Omental fat pad (tissue), 4 donors: ENCODE data around the gene IFFO2. TPM values are rescaled to one million over a fixed set of nuclear protein-coding genes. Genes with fewer than 3 reads are reported as not detected.

ENCODE experiments used
- ATAC-seq: fragments of 150-250 bp; one replicate; pipeline ENCODE4 v1.9.1; 2016; ENCODE audit warnings: mild to moderate bottlenecking, moderate library complexity; ENCODE audit not compliant: low FRiP score
- DNase-seq: peaks from one replicate; pipeline ENCODE4 v3.0.0-alpha.2; 2019; ENCODE audit warnings: low spot score
- CTCF ChIP-seq, 3 donors: fragments of 450-650 bp; IDR thresholded peaks; one replicate each; pipeline ENCODE4 v1.5.1; 2016 to 2017; ENCODE audit warnings: antibody characterized with exemption in 3 of 3, mild to moderate bottlenecking in 3 of 3, moderate library complexity in 2 of 3
- total RNA-seq, 4 donors: library from RNA; depleted of rRNA; stranded (reverse); fragments of >200 nt; gene quantifications; one replicate each; pipeline ENCODE4 v1.1.0, GENCODE V29; 2016

The IFFO2 gene
- total RNA-seq, 4 donors from 2014 or later, result 2.3 to 12.9 (median 7.7) TPM

DNA sequence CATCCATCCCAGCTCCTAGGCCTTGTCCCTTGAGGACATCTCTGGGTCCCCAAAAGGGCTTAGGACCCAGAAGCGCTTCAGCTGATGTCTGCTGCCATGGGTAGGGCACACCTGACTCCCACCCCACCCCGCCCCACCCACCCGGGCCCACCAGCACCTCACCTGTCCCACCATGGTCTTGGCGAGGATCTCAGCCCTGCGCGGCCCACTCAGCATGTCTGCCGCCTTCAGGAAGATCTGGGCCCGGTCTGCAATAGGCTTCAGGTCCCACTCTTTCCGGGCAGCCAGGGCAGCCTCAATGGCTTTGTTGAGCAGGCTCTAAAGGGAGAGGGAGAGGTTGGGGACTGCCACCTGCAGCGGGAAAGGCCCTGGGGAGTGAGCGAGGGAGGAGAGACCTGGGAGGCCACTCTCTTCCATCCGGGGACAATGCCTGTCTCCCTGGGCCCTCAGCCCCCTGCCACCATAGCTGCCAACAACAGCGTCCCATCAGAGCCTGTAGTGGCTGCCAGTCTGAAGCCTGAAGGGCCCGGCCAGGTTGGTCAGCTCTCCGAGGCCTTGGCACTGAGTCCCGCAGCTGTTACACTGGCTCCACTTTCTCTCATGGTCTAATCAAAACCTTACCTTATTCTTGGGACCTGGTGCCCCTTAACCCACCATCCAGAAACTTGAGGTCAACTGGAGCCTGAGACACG, 71.0 kb downstream of the IFFO2 start:
- no peak for TF ChIP-seq CTCF (IDR thresholded peaks at IDR 0.05)
- DNase-seq (no peak), ATAC-seq (no peak)

- no peak for TF ChIP-seq CTCF (IDR thresholded peaks at IDR 0.05)
- DNase-seq (no peak), ATAC-seq (no peak)
Observed at GRCh38 chr1:18884727-18885126, 71.7 kb downstream of the IFFO2 start.

DNA sequence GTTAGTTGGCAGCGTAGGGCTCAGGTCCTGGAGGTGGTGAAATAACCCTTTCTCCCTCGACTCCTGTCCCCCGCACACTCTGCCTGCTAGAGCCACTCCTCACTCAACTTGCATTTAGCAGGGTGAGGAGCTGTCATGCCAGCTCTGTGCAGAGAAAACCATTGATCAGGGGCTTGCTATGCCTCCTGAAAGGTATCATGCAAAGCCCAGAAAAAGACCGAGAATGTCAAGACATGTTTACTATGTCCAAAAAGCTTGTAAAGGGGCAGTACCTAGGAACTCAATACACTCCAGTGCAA, 72.1 kb downstream of the IFFO2 start:
- ATAC-seq, result no peak
- TF ChIP-seq CTCF (IDR thresholded peaks at IDR 0.05), result no peak
- no peak for DNase-seq

GRCh38 chr1:18883636-18884418, 72.6 kb downstream of the IFFO2 start:
- ATAC-seq, result no peak
- DNase-seq, result peak; percentile 73
- peak in 1 of 3 donors; percentile 15 for TF ChIP-seq CTCF (IDR thresholded peaks at IDR 0.05)

DNA sequence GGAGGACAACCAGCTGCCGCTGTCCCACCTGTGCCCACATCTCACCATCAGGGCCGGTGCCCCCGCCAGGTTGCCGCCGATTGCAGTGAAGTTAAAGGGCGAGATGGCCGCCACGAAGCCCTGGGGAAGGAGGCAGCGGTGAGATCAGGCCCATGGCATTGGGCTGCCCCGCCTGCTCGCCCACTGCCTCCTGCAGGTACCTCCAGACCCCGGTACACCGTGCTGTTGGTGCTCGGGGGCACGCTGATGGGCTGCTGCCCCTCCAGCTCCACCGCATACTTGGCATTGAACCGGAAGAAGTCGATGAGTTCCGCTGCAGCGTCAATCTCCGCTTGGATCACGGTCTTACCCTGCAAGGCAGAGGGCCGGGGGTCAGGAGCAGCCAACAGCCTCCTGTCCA, 73.4 kb downstream of the IFFO2 start:
- DNase-seq (no peak), ATAC-seq (no peak)
- TF ChIP-seq CTCF (IDR thresholded peaks at IDR 0.05), result no peak

DNA sequence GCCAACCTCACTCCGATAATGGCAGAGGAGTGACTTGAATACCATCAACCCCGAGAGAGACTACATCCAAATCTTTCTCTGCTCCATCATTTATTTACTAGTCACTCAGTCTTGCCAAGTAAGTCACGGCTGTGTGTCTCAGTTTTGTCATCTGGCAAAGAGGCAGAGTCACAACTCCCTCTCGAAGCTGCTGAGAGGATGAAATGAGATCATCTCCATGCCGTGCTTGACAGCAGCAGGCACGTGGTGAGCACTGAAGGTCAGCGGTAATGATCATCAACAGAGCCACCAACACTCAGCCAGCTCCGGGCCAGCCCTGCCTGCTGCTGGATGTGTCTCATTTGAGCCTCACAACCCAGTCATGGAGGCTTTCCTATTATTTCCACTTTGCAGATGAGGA, 74.0 kb downstream of the IFFO2 start:
- TF ChIP-seq CTCF (IDR thresholded peaks at IDR 0.05), result no peak
- ATAC-seq, result no peak
- DNase-seq, result no peak
